Panc1 (cell line): Measurements from ENCODE around the gene SLC38A10. TPM values are rescaled to one million over a fixed set of nuclear protein-coding genes. Genes with fewer than 3 reads are reported as not detected.

Experiments used
- ATAC-seq: fragments of 200-7000 bp; cut with Tn5 transposase; 2 replicates; pipeline ENCODE4 v1.9.1; 2020; ENCODE audit warnings: mild to moderate bottlenecking, moderate library complexity
- BruUV-seq: library from RNA; stranded (reverse); fragments of 400-500 nt; replicated peaks from 2 replicates; lab custom pipeline; 2021; lab: Mats Ljungman, UMichigan
- CTCF ChIA-PET: fragments of 300-600 bp; sonication (Branson Sonifier 250); formaldehyde crosslinking; loops from one replicate; lab custom pipeline; 2022; ENCODE audit warnings: antibody characterized with exemption; lab: Charles Lee
- POLR2A ChIA-PET: fragments of 300-600 bp; sonication (Branson Sonifier 250); formaldehyde crosslinking; loops from one replicate; lab custom pipeline; 2022; ENCODE audit warnings: antibody characterized with exemption; lab: Charles Lee
- DNase-seq: peaks from one replicate; pipeline ENCODE4 v3.0.0-alpha.2; 2010; ENCODE audit warnings: low read depth, low spot score
- H3K27ac ChIP-seq: 2 replicates; pipeline ENCODE4 v1.5.1; 2011; ENCODE audit warnings: mild to moderate bottlenecking, low read length, inconsistent platforms
- H3K27me3 ChIP-seq: fragments of 200-500 bp; sonication (Bioruptor generic); 2 replicates; pipeline ENCODE4 v1.6.0; 2014; ENCODE audit warnings: low read length, inconsistent platforms; ENCODE audit not compliant: control insufficient read depth, insufficient read depth
- H3K36me3 ChIP-seq: fragments of 200-500 bp; sonication (Bioruptor generic); 2 replicates; pipeline ENCODE4 v1.5.1; 2014; ENCODE audit warnings: inconsistent platforms, mild to moderate bottlenecking, low read length, moderate library complexity; ENCODE audit not compliant: control insufficient read depth, insufficient read depth
- H3K4me1 ChIP-seq: 2 replicates; pipeline ENCODE4 v1.5.1; 2011; ENCODE audit warnings: inconsistent platforms, mild to moderate bottlenecking, low read length, moderate library complexity; ENCODE audit not compliant: control insufficient read depth, insufficient read depth
- H3K4me3 ChIP-seq, 2 experiments: 2 replicates each; pipeline ENCODE4 v1.5.1; 2011 to 2012; ENCODE audit warnings: low read depth in 2 of 2, low read length in 2 of 2, mild to moderate bottlenecking in 2 of 2, inconsistent platforms in 1 of 2, moderate library complexity in 1 of 2
- H3K9me3 ChIP-seq: fragments of 200-500 bp; sonication (Bioruptor generic); 2 replicates; pipeline ENCODE4 v1.5.1; 2014; ENCODE audit warnings: low read depth, mild to moderate bottlenecking, inconsistent platforms, low read length, moderate library complexity; ENCODE audit not compliant: control insufficient read depth, insufficient read depth
- CTCF ChIP-seq: fragments of 450-650 bp; IDR thresholded peaks from 2 replicates; pipeline ENCODE4 v1.5.1; 2017; ENCODE audit warnings: mild to moderate bottlenecking
- POLR2AphosphoS5 ChIP-seq: IDR thresholded peaks from 2 replicates; pipeline ENCODE4 v1.6.1; 2012; ENCODE audit warnings: mild to moderate bottlenecking, low read depth, low read length, moderate library complexity
- REST ChIP-seq, 2 experiments: IDR thresholded peaks; 2 replicates each; pipeline ENCODE4 v1.6.1; 2011 to 2012; ENCODE audit warnings: low read depth in 2 of 2, control low read depth in 1 of 2, low read length in 1 of 2, mild to moderate bottlenecking in 1 of 2, moderate library complexity in 1 of 2; ENCODE audit not compliant: insufficient read depth in 1 of 2
- SIN3A ChIP-seq: IDR thresholded peaks from 2 replicates; pipeline ENCODE4 v1.6.1; 2012; ENCODE audit warnings: low read depth, mild to moderate bottlenecking, low read length, moderate library complexity, borderline replicate concordance; ENCODE audit not compliant: insufficient read depth
- TCF7L2 ChIP-seq: IDR thresholded peaks from 2 replicates; pipeline ENCODE4 v1.6.1; 2011; ENCODE audit warnings: mild to moderate bottlenecking, low read depth, low read length, inconsistent platforms
- in situ Hi-C: cut with HindIII; loops from 2 replicates; pipeline ENCODE4 v1.10.0; 2016; ENCODE audit warnings: low sequenced_read_pairs, low pct_unique_long_range_greater_than_20kb
- intact Hi-C: fragments of 100-400 bp; cut with micrococcal nuclease; formaldehyde crosslinking; loops from one replicate; pipeline ENCODE4 v1.10.0; 2022; ENCODE audit not compliant: unreplicated experiment
- total RNA-seq: library from RNA; stranded (reverse); gene quantifications from one replicate; pipeline ENCODE4 v1.2.1, GENCODE V29; 2021; ENCODE audit not compliant: unreplicated experiment

Gene SLC38A10
- total RNA-seq, 1 experiment from 2014 or later = 188 TPM

- DNase-seq = no peak
- Histone ChIP-seq H3K4me1 (peaks cover 19% of the 10 kb centered on the region), H3K36me3 (no peaks in the 10 kb centered on the region; the same call in 1 of the 2 replicates), H3K27ac (no peak overlapping the region), H3K9me3 (no peaks in the 10 kb centered on the region), H3K27me3 (no peaks in the 10 kb centered on the region), H3K4me3 (no peak overlapping the region)
- no peak for ATAC-seq
- ChIA-PET POLR2A (no interaction called here), CTCF (no interaction called here)
- intact Hi-C loops = loop anchor here (5.0 kb wide), 1 partner anchor 37 kb away; no protein-coding TSS in a partner anchor
- in situ Hi-C loops = no loop called here
- no peak for TF ChIP-seq CTCF
- TF ChIP-seq TCF7L2 = no peak
- TF ChIP-seq REST (IDR thresholded peaks at IDR 0.05; ENCODE audit: insufficient read depth in 1 of 2, low read depth in 2 of 2, low read length in 1 of 2) = no peak
- no peak for TF ChIP-seq SIN3A
- no peak for TF ChIP-seq POLR2AphosphoS5
- BruUV-seq = no TSS peak
Measured at GRCh38 chr17:81299846-81300585, 4.9 kb upstream of the SLC38A10 start.

- no peaks in the 10 kb centered on the region for H3K27me3 ChIP-seq
- ChIA-PET CTCF (no interaction called here), POLR2A (no interaction called here)
- intact Hi-C loops (loop anchor here (5.0 kb wide), 1 partner anchor 38 kb away; no protein-coding TSS in a partner anchor), in situ Hi-C loops (no loop called here)
- no peak overlapping the region for H3K27ac ChIP-seq
- H3K36me3 ChIP-seq = no peaks in the 10 kb centered on the region; the same call in 1 of the 2 replicates
- ATAC-seq = no peak
- H3K4me3 ChIP-seq = no peak overlapping the region
- H3K9me3 ChIP-seq = no peaks in the 10 kb centered on the region
- BruUV-seq = no TSS peak
- H3K4me1 ChIP-seq = peaks cover 19% of the 10 kb centered on the region
- no peak for DNase-seq
- no peak for TF ChIP-seq SIN3A
- TF ChIP-seq REST (IDR thresholded peaks at IDR 0.05; ENCODE audit: insufficient read depth in 1 of 2, low read depth in 2 of 2, low read length in 1 of 2) = no peak
- no peak for TF ChIP-seq POLR2AphosphoS5
- TF ChIP-seq CTCF = no peak
- no peak for TF ChIP-seq TCF7L2
Measured at GRCh38 chr17:81298991-81299738, 4.1 kb upstream of the SLC38A10 start.
